Progenitor cell of endocrine pancreas (in vitro differentiated cells): ENCODE results near the gene CYBC1. TPM values are rescaled to one million over a fixed set of nuclear protein-coding genes. Genes with fewer than 3 reads are reported as not detected.

ENCODE experiments used
- total RNA-seq: library from RNA; stranded (reverse); gene quantifications from 2 replicates; pipeline ENCODE4 v1.2.1, GENCODE V29; 2021

Gene CYBC1
- total RNA-seq, 1 donor from 2014 or later, result 117 TPM

Other genes starting within 250 kb of the CYBC1 start
- gene CCDC57, start 237.9 kb downstream of the CYBC1 start, total RNA-seq, result 79.0 and 79.3 TPM in 2 replicates
- 5.4 and 5.9 TPM in 2 replicates for gene SLC16A3, start 221.7 kb downstream of the CYBC1 start, total RNA-seq
- 224 and 227 TPM in 2 replicates for gene CSNK1D, start 177.1 kb downstream of the CYBC1 start, total RNA-seq
- 0.31 and 0.46 TPM in 2 replicates for gene CD7, start 133.1 kb downstream of the CYBC1 start, total RNA-seq
- not detected in 2 replicates for gene SECTM1, start 117.0 kb downstream of the CYBC1 start, total RNA-seq
- gene TEX19, start 91.5 kb downstream of the CYBC1 start, total RNA-seq, result 0.24 TPM in 1 of 2 replicates, not detected in the other
- 0.22 TPM in 2 replicates for gene UTS2R, start 79.0 kb downstream of the CYBC1 start, total RNA-seq
- gene HEXD, start 32.4 kb downstream of the CYBC1 start, total RNA-seq, result 76.7 and 86.4 TPM in 2 replicates
- gene OGFOD3, start 32.2 kb downstream of the CYBC1 start, total RNA-seq, result 31.3 and 31.4 TPM in 2 replicates
- 86.9 and 94.0 TPM in 2 replicates for gene NARF, start 8.0 kb upstream of the CYBC1 start, total RNA-seq
- 71.8 and 76.6 TPM in 2 replicates for gene FOXK2, start 69.0 kb upstream of the CYBC1 start, total RNA-seq
- gene WDR45B, start 197.7 kb upstream of the CYBC1 start, total RNA-seq, result 75.8 and 77.6 TPM in 2 replicates
- gene RAB40B, start 247.9 kb upstream of the CYBC1 start, total RNA-seq, result 13.3 and 14.3 TPM in 2 replicates